Activated effector memory CD4-positive, alpha-beta T cell treated with Interleukin-2 at 50 U/mL for 16 hours (primary cell): ENCODE results near the gene PRUNE2.

Experiments
- DNase-seq: peaks from one replicate; pipeline ENCODE4 v3.0.0-alpha.2; 2020

PRUNE2 gene

DNA sequence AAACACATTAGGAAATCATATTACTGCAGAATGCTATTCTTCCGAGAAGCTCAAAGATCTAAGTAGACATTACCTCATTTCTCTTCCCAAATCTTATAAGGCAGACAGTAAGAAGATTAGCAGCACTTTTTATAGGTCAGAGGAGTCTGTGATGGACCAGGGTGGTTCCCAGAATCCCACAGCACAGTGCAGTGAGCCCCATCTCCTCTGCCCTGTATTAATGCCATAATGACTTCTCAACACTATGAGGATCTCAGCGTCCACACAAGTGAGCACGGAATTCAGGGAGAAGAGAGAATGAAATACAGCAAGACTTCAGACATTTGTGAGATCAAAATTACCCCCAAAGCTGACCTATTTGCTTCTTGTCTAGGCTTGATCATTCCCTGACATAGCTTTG is 49.9 kb downstream of the PRUNE2 start:
- no peak for DNase-seq

- DNase-seq = no peak
Observed at GRCh38 chr9:76855015-76855414, 50.9 kb downstream of the PRUNE2 start.

DNA sequence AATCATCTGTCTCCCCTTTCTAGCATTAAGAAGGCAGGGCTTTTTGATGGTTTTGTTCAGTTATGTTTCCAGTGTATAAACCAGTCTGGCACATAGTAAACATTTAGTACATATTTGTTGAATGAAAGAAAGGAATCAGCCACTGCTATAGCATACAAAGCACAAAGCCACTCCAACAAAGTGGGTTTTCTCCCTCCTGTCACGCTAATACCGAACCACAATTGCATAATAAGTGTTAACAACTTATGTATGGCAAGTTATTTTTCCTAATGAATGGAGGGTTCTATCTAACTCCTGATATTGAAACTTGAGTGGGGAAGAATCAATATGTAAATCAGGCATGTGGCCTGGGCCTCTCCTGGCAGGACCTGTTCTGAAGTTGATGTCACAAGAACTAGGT is 53.9 kb downstream of the PRUNE2 start:
- DNase-seq = no peak

DNA sequence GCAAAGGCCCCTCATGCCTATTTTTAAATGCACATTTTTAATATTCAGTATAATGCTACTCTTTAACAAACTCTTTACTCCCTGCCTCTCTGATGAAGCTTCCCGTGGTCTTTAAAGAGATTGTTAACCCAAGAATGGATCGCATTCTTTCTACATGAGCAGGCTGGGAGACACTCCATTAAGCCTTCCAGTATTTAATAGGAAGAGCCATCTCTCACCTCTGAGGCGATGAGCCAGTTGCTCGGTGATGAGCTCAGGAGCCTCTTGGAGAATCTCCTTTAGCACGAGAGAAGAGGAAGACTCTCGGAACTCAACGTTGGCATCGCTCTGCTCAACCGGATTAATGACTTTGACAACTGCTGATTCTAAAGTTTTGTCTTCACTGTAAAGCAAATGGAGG is 59.6 kb downstream of the PRUNE2 start:
- no peak for DNase-seq

DNA sequence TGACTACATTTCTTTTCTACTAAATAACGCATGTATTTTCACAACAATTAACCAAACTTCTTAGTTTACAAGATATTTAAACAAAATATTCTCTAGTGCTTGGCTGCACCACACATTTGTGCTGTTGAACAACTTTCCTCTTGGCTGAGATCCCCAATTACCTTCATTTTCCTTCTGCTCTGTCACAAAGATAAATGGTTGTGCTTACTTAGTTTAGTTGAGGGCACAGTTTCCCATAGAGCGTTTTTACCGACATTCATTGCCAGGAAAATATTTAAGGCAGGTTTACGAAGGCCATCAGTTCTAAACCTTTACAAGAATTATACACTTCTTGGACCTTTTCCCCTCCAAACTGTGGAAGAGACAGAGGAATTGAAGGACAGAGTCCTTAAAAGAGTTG is 60.7 kb downstream of the PRUNE2 start:
- DNase-seq = no peak

DNA sequence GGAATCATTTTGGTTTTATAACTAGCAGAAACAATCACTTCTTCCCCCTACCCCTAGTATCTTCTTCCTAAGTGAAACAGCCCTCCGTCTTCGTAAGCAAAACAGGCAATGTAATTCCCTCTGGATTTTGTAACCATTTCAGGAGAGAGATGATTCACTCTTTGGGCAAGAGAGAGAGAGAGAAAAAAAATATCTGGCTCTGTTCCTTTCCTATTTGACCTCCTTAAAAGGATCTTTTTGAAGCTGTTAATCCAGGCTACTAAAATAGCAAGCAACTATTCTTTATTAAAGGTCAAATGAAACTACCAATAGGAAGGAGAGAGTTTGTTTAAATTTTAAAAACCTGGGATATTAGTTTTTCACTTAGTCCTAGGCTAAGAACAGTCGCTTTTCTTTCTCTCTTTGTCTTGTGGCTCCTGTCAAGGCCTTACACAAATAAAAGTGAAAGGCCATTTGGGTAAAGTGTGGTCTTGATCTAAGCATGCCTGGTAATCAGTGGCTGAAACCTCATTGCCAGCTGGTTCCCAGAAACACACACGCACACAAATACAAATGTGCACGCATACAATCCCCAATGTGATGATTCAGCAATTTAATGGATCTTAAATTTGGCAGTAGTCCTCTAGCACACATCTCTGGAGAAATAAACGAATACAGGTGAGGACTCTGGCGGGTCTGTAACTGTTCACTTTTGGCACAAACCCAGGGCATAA is 70.2 kb downstream of the PRUNE2 start:
- DNase-seq = no peak

DNA sequence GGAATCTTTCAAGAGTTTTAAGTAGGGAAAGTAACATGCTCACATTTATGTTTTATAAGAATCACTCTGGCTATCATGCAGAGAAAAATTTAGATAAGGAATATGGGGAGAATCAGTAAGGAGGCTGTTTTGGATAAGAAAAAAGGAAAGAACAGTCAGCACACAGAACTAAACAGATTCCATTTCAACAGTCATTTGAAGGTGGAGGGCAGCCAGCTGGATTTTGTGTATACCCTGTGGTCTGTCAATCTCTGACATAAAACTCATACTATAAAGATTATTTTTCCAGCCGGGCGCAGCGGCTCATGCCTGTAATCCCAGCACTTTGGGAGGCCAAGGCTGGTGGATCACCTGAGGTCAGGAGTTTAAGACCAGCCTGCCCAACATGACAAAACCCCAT is 77.5 kb downstream of the PRUNE2 start:
- DNase-seq = no peak

DNA sequence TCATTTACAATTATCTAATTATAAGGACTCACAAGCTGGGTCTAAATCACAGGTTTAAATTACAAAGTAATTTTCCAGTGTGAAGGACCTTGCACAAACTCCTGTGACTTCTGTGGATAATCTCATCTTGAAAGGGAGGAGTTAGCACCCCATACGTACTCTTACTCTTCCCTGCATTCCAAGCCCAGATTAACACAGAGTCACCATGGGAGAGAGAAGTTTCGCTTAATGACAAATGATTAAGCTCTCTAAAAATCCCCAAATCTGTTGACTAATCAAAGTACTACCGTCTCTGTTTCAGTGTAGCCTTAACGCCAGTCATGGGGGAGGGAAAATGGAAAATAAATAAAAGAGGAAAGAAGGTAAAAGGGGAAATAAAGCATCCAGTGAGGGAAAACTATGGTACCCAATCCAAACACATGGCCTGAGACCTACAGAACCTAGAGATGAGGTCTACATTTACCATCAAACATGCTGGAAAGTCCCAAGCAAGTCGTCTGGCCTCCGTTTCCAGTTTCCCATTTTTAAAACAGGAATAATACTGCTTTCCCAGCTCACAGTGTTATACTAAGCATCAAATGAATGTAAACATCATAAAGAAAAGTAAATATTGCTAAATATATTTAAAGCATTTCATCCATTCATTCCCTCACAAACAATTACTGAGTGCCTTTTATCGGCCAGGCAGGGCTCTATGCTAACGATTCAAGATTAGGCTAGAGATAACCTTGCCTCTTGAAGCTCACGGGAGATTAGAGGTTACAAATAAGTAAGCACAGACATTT is 78.4 kb downstream of the PRUNE2 start:
- DNase-seq = no peak

DNA sequence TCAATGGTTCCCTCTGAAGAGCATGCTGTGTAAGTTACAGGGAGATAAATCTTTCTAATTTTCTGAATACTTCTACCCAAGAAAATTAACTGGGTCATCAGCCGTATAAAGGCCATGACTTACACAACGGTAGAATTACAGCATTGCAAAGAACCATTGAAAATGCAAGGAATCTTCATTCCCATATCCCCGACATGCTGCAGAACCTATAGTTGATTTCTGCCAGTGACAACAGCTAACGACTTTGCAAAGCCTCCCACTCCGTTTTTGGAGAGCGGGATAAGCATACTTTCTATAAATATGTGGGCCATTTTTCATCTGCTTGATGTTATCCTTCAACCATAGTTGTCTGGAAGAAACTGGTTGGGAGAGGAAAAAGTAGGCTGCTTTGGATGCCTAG is 85.5 kb downstream of the PRUNE2 start:
- no peak for DNase-seq

- no peak for DNase-seq
Observed at GRCh38 chr9:76818271-76818670, 87.6 kb downstream of the PRUNE2 start.

DNA sequence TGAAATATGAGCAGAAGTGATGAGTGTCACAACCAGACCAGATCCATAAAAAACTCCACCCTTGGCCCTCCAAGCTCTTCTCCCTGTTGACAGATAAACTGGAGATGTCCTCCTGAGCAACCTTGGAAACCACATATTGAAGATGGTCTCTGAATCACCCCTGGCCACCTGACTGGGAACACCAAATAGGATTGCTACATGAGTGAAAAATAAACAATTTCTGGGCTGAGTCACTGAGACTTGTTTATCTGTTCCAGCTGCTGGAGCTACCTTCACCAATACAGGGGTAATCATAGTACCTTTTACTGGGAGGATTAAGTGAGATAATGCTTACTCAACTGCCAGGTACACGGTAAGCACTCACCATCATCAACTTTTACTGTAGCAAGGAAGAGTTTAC is 88.4 kb downstream of the PRUNE2 start:
- no peak for DNase-seq

DNA sequence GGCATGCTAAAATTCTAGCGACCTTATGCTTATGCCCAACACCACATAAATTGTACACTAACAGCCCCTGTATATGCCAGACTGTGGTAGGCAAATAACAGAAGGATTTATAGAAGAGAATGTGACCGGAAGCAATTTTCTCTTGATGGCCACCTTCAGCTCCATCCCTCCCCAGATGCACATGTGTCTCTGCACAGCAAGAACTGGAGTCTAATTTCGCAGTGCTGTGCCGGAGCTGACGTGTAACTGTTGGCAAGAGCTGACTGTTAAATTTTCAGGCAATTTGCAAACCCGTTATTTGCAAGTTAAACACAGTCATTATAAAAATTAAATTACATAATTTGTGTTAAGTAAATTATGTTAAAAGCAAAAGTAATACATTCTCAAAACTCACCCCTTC is 93.3 kb downstream of the PRUNE2 start:
- no peak for DNase-seq

- no peak for DNase-seq
Observed at GRCh38 chr9:76810377-76810957, 95.4 kb downstream of the PRUNE2 start.

DNA sequence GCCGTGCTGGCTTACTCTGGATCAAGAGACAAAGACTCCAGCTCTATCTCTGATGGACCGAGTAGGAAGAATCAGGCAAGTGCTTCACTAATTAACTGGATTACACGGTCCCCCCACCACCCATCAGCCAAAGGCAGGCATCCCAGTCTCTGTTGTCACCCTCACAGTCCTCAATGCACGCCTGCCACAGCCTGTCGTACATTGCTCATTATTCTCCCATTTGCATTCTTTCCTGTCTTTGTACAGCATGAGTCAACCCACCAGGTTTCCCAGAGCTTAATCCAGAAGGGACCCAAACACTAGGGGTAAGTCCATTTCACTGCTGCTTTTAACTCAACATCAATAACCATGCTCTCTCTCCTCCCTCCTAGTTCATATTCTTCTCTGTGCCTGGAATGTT is 97.3 kb downstream of the PRUNE2 start:
- no peak for DNase-seq

- DNase-seq = no peak
Observed at GRCh38 chr9:76803762-76804161, 102.2 kb downstream of the PRUNE2 start.

- DNase-seq = no peak
Observed at GRCh38 chr9:76803083-76803482, 102.8 kb downstream of the PRUNE2 start.

GRCh38 chr9:76800901-76801300 is 105.0 kb downstream of the PRUNE2 start:
- no peak for DNase-seq

GRCh38 chr9:76799473-76799872 is 106.4 kb downstream of the PRUNE2 start:
- DNase-seq = no peak

DNA sequence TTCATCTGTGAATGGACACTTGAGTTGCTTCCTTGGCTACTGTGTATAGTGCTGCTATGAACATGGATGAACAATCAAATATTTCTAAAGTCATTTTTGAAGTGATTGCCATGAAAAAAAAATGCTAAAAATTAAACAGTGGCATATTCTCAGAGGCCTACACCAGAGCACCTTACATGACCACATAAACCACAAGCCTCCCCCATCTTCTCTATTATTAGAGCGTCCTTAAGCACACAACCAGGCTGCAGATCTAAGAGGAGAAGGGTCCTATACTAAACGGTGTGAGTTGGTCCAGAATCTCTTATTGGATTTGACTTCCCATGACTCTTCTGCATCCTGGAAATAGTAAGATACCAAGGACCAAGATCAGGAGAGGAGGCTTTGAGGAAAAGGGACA is 107.4 kb downstream of the PRUNE2 start:
- no peak for DNase-seq

DNA sequence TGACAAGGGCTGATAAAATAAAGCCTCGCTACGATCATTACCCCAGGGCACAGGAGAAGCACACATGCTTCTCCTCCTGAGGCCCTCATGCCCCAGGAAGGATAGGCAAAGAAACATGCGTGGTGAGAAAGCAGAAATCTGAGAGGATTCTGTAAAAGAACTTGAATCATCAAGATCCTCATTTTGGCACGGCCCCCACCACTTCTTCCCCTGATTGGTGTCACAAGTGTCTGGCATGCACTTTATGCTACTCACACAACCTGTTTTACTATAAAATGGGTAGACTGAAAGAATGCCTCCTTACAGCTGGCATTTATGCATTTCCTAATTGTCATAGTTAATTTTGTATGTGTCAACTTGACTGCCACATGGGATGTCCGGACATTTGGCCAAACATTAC is 109.6 kb downstream of the PRUNE2 start:
- no peak for DNase-seq

DNA sequence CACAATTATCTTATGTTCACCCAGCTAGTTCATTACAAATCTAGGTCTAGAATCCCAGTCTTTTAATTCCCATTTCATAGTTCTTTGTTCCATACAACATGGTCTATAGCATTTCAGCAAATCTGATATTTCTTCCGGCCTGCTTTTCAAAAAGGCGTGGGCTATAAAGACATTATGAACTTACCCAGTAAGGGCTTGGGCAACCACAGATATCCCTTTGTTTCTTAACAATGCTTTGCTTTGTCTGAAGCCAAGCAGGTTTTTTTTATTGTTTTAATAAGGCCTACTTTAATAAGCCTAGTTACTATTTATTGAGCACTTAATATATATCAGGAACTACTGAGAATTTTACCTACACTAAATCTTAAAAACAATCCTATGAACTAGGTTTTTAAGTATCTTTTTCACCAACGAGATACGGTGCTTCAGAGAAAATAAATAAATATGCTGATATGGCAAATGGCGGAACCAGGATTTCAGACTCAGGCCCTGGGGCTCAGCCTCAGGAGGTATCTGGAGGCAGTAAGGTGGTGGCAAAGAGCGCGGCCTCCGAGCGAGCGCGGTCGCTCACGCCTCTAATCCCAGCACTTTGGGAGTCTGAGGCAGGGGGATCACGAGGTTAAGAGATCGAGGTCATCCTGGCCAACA is 112.0 kb downstream of the PRUNE2 start:
- DNase-seq = no peak

GRCh38 chr9:76789840-76790239 is 116.1 kb downstream of the PRUNE2 start:
- DNase-seq = no peak

- no peak for DNase-seq
Observed at GRCh38 chr9:76787677-76788076, 118.2 kb downstream of the PRUNE2 start.

DNA sequence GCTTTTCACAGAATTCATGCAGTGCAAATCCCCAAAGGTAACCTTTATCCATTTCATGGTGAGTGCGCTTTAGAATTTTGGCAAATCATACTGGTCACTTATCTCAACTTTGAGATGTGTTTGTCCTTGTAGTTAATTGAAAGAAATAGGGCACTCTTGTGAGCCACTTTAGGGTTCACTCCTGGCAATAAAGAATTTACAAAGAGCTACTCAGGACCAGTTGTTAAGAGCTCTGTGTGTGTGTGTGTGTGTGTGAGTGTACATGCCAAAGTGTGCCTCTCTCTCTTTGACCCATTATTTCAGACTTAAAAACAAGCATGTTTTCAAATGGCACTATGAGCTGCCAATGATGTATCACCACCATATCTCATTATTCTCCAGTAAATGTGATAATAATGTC is 120.4 kb downstream of the PRUNE2 start:
- no peak for DNase-seq
